Measurements from ENCODE around the gene DIAPH2.

DNA sequence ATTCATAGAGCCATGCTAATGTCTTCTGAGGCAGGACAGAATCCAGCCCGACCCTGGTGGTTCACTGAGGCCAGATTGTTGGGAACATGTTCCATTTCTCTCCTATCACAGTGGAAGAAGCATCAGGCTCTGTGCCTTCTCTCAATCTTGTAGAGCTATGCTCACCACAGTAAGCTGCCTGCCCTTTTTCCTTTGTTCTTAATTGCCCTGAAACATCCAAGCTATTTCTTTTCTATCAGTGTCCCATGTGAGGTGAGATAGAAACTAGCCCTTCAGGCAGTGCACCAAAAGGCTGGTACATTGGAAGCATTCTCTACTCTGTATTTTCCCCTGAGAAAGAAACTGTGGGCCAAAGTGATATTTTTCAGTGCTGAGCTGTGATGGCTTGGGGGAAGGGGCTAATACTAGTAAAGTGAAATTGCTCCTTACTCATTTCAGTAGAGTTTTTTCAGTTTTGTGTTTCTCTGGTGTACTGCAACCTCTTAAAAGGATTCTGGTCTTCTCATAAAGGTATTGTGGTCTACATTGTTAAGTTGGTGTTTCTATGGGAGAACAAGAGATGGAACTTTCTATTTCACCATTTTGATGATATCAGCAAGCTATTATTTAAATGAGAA, 810.2 kb downstream of the DIAPH2 start:
- no peak for TF ChIP-seq POLR2AphosphoS5 (IDR thresholded peaks at IDR 0.05; ENCODE audit: low read depth, low read length)
- TF ChIP-seq POLR2A (IDR thresholded peaks at IDR 0.05; ENCODE audit: low read depth, low read length): no peak
- no peak for TF ChIP-seq TAF1 (IDR thresholded peaks at IDR 0.05; ENCODE audit: low read depth, low read length)
- no peak for TF ChIP-seq SPI1 (IDR thresholded peaks at IDR 0.05; ENCODE audit: low read depth, low read length)
- TF ChIP-seq POU2F2 (IDR thresholded peaks at IDR 0.05; ENCODE audit: low read depth, low read length): no peak

Measured in GM12891 (cell line).